ENCODE results near the gene TULP4.

Gene TULP4

GRCh38 chr6:158501360-158502262 lies 189.3 kb downstream of the TULP4 start:
- Histone ChIP-seq H3K4me3 (ENCODE audit: low read length, poor library complexity, severe bottlenecking) (no peak overlapping the region), H3K27me3 (ENCODE audit: insufficient read depth, low read length, poor library complexity, severe bottlenecking) (no peaks in the 10 kb centered on the region), H3K9me3 (ENCODE audit: insufficient read depth, low read depth, low read length) (no peaks in the 10 kb centered on the region), H3K9ac (ENCODE audit: low read depth, low read length, poor library complexity, severe bottlenecking) (no peak overlapping the region), H3K4me1 (ENCODE audit: insufficient read depth, low read length, poor library complexity, severe bottlenecking) (no peaks in the 10 kb centered on the region), H3K9me2 (replicated peaks; ENCODE audit: low read depth, low read length) (no peaks in the 10 kb centered on the region), H4K20me1 (ENCODE audit: insufficient read depth, low read length, poor library complexity, severe bottlenecking) (no peaks in the 10 kb centered on the region), H3F3A (ENCODE audit: low read depth) (no peaks in the 10 kb centered on the region), H3K4me2 (ENCODE audit: low read depth, low read length, poor library complexity, severe bottlenecking) (no peak overlapping the region), H3K79me2 (ENCODE audit: insufficient read depth, low read length) (no peaks in the 10 kb centered on the region), H2AFZ (ENCODE audit: low read length) (no peak overlapping the region), H3K36me3 (ENCODE audit: insufficient read depth, low read length) (no peaks in the 10 kb centered on the region)
- TF ChIP-seq EZH2phosphoT487 (IDR thresholded peaks at IDR 0.05; ENCODE audit: borderline replicate concordance) (no peak), CTCF (conservative IDR thresholded peaks at IDR 0.05; ENCODE audit: low read length) (no peak)

GRCh38 chr6:158502263-158502950 lies 190.1 kb downstream of the TULP4 start:
- H2AFZ ChIP-seq (ENCODE audit: low read length) = no peak overlapping the region
- H4K20me1 ChIP-seq (ENCODE audit: insufficient read depth, low read length, poor library complexity, severe bottlenecking) = no peaks in the 10 kb centered on the region
- no peaks in the 10 kb centered on the region for H3K27me3 ChIP-seq (ENCODE audit: insufficient read depth, low read length, poor library complexity, severe bottlenecking)
- TF ChIP-seq CTCF (conservative IDR thresholded peaks at IDR 0.05; ENCODE audit: low read length) = no peak
- TF ChIP-seq EZH2phosphoT487 (IDR thresholded peaks at IDR 0.05; ENCODE audit: borderline replicate concordance) = no peak
- H3K9me2 ChIP-seq (replicated peaks; ENCODE audit: low read depth, low read length) = no peaks in the 10 kb centered on the region
- H3K79me2 ChIP-seq (ENCODE audit: insufficient read depth, low read length) = no peaks in the 10 kb centered on the region
- no peak overlapping the region for H3K4me2 ChIP-seq (ENCODE audit: low read depth, low read length, poor library complexity, severe bottlenecking)
- H3F3A ChIP-seq (ENCODE audit: low read depth) = no peaks in the 10 kb centered on the region
- H3K4me3 ChIP-seq (ENCODE audit: low read length, poor library complexity, severe bottlenecking) = no peak overlapping the region
- H3K36me3 ChIP-seq (ENCODE audit: insufficient read depth, low read length) = no peaks in the 10 kb centered on the region
- H3K4me1 ChIP-seq (ENCODE audit: insufficient read depth, low read length, poor library complexity, severe bottlenecking) = no peaks in the 10 kb centered on the region
- no peaks in the 10 kb centered on the region for H3K9me3 ChIP-seq (ENCODE audit: insufficient read depth, low read depth, low read length)
- H3K9ac ChIP-seq (ENCODE audit: low read depth, low read length, poor library complexity, severe bottlenecking) = no peak overlapping the region

GRCh38 chr6:158503222-158503621 lies 191.0 kb downstream of the TULP4 start:
- Histone ChIP-seq H3K79me2 (ENCODE audit: insufficient read depth, low read length) (no peaks in the 10 kb centered on the region), H3K9ac (ENCODE audit: low read depth, low read length, poor library complexity, severe bottlenecking) (no peak overlapping the region), H3K4me2 (ENCODE audit: low read depth, low read length, poor library complexity, severe bottlenecking) (no peak overlapping the region), H3F3A (ENCODE audit: low read depth) (no peaks in the 10 kb centered on the region), H2AFZ (ENCODE audit: low read length) (no peak overlapping the region), H4K20me1 (ENCODE audit: insufficient read depth, low read length, poor library complexity, severe bottlenecking) (no peaks in the 10 kb centered on the region), H3K36me3 (ENCODE audit: insufficient read depth, low read length) (no peaks in the 10 kb centered on the region), H3K9me2 (replicated peaks; ENCODE audit: low read depth, low read length) (no peaks in the 10 kb centered on the region), H3K4me1 (ENCODE audit: insufficient read depth, low read length, poor library complexity, severe bottlenecking) (no peaks in the 10 kb centered on the region), H3K27me3 (ENCODE audit: insufficient read depth, low read length, poor library complexity, severe bottlenecking) (no peaks in the 10 kb centered on the region), H3K9me3 (ENCODE audit: insufficient read depth, low read depth, low read length) (no peaks in the 10 kb centered on the region), H3K4me3 (ENCODE audit: low read length, poor library complexity, severe bottlenecking) (no peak overlapping the region)
- no peak for TF ChIP-seq EZH2phosphoT487 (IDR thresholded peaks at IDR 0.05; ENCODE audit: borderline replicate concordance)
- TF ChIP-seq CTCF (conservative IDR thresholded peaks at IDR 0.05; ENCODE audit: low read length) = no peak

All from Loucy (cell line).